ENCODE measurements around the gene NSUN7. TPM values are rescaled to one million over a fixed set of nuclear protein-coding genes. Genes with fewer than 3 reads are reported as not detected.

Gene NSUN7
- total RNA-seq, 1 donor = 0.73 TPM

DNA sequence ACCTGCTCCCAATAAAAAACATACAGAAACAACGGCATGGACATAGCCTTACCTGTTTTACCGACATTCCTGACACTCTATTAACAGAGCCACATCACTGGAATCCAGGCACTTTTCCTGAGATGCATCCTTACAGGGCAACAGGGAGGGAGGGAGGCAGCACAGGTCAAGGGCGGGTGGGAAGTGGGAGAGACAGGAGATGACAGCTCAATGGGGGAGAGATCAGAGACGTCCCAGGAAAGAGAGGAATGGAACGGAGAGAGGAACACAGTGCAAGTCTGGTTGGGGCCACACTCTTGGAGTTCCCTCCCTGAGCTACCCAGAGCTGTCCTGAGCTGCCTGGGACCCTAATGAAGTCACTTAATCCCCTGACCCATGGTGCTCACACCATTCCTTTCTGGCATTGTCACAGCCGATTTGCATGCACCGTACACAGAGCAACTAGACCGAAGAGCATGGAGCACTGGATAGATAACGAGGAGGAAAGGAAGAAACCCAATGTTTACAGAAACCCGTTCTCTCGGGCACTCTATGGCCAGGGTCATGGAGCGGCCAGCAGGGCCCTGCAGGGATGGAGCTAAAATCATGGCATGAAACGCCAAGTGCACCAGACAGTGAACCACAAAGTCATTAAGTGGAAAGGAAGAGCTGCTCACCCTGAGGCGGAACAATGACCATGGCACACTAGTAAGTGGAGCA lies 93.1 kb downstream of the NSUN7 start:
- no peaks in the 10 kb centered on the region for H3K9me3 ChIP-seq (ENCODE audit: low read depth, low read length)
- no peaks in the 10 kb centered on the region for H3K27me3 ChIP-seq (ENCODE audit: insufficient read depth, low read length)
- no peak overlapping the region for H3K4me3 ChIP-seq (ENCODE audit: low read length)
- H3K4me1 ChIP-seq (ENCODE audit: insufficient read depth, low read length) = peaks cover 14% of the 10 kb centered on the region

DNA sequence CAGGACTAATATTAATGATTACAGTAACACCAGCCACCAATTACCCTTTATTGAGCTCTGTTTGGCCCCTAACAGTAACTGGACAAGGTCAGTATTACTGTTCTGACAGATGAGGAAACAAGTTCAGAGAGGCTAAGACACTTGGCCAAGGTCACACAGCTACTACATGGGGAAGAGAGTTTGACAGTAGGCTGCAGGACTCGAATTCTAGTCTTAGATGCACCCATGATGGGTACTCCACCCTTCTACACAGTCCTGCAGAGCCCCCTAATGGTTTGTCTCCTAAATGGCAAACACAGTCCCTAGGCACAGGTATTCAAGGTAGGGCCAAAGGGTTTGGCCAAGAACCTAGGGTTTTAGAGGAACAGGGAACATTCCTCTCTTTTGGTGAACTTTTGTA lies 93.9 kb downstream of the NSUN7 start:
- Histone ChIP-seq H3K27me3 (ENCODE audit: insufficient read depth, low read length) (no peaks in the 10 kb centered on the region), H3K9me3 (ENCODE audit: low read depth, low read length) (no peaks in the 10 kb centered on the region), H3K4me1 (ENCODE audit: insufficient read depth, low read length) (peaks cover 14% of the 10 kb centered on the region), H3K4me3 (ENCODE audit: low read length) (no peak overlapping the region)

DNA sequence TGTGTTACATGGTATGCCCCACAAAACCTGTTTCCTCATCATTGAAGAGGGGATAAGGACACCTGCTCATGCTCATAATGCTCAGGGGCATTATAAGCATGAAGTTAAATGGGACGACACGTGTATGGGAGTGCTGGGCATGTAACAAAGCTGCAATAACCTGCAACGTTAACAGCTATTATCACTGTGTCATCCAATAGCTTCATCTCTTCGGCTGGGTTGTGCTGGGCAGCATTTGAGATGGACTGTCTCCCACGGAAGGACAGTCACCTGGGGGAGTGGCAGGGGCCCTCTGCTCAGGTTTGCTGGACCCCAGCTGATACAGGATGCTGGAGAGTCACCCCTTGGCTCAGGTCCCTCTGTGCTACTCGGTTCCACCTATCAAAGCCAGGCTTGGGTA lies 94.5 kb downstream of the NSUN7 start:
- peaks cover 14% of the 10 kb centered on the region for H3K4me1 ChIP-seq (ENCODE audit: insufficient read depth, low read length)
- no peaks in the 10 kb centered on the region for H3K27me3 ChIP-seq (ENCODE audit: insufficient read depth, low read length)
- H3K9me3 ChIP-seq (ENCODE audit: low read depth, low read length) = no peaks in the 10 kb centered on the region
- no peak overlapping the region for H3K4me3 ChIP-seq (ENCODE audit: low read length)

DNA sequence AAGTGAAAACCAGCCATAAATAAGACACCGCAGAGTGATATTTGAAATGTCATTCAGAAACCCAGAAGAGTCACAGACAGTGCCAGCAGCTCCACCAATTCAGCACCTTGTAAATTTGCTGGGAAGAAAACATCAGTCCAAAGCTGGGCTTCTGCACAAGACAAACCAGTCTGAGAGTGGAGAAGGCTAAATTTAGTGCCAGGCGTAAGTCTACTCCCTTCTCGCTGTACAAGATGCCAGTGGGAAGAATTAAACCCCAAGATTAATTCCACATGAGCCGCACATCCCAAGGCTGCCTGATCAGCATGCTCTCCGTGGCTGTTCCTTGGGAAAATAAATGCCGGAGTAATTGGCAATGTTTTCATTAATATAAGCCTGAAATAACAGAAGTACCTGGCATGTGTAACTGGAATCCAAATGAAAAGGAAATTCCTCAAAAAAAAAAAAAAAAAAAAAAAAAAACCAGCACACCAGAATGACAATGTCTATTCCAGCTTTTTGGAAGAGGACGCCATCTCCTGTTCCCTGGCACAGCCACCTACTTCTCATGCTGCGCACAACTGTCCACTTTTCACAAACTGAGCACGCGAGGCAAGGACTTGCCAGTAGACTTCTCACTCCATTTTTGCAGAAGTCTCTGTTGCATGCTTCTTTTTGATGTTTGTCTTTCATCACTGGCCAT lies 95.5 kb downstream of the NSUN7 start:
- H3K27me3 ChIP-seq (ENCODE audit: insufficient read depth, low read length) = no peaks in the 10 kb centered on the region
- peaks cover 10% of the 10 kb centered on the region for H3K4me1 ChIP-seq (ENCODE audit: insufficient read depth, low read length)
- no peaks in the 10 kb centered on the region for H3K9me3 ChIP-seq (ENCODE audit: low read depth, low read length)
- no peak overlapping the region for H3K4me3 ChIP-seq (ENCODE audit: low read length)

- Histone ChIP-seq H3K4me1 (ENCODE audit: insufficient read depth, low read length) (no peaks in the 10 kb centered on the region), H3K9me3 (ENCODE audit: low read depth, low read length) (no peaks in the 10 kb centered on the region), H3K4me3 (ENCODE audit: low read length) (no peak overlapping the region), H3K27me3 (ENCODE audit: insufficient read depth, low read length) (no peaks in the 10 kb centered on the region)
Observed at GRCh38 chr4:40846532-40846931, 96.8 kb downstream of the NSUN7 start.

- Histone ChIP-seq H3K9me3 (ENCODE audit: low read depth, low read length) (no peaks in the 10 kb centered on the region), H3K27me3 (ENCODE audit: insufficient read depth, low read length) (no peaks in the 10 kb centered on the region), H3K4me3 (ENCODE audit: low read length) (no peak overlapping the region), H3K4me1 (ENCODE audit: insufficient read depth, low read length) (no peaks in the 10 kb centered on the region)
Observed at GRCh38 chr4:40848251-40848650, 98.5 kb downstream of the NSUN7 start.

DNA sequence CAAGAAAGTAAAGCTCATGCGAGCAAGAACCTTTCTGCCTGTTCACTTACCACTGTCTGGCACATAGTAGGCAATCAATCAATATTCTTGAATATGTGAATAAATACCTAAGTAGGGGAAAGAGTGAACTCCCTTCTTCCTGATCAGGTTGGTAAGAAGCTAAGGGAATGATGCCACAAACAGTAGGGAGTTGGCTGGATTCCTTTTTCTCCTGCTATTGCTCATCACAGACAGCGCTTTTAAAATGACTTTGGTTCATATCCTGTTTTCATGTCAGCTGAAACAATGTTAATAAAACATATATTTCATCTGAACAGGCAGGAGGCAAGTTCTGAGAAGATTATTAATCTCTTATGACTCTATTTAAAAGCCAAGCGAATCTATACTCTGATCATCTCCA lies 99.2 kb downstream of the NSUN7 start:
- H3K4me3 ChIP-seq (ENCODE audit: low read length) = no peak overlapping the region
- H3K4me1 ChIP-seq (ENCODE audit: insufficient read depth, low read length) = no peaks in the 10 kb centered on the region

GRCh38 chr4:40850496-40850895 lies 100.7 kb downstream of the NSUN7 start:
- Histone ChIP-seq H3K4me1 (ENCODE audit: insufficient read depth, low read length) (peaks cover 6% of the 10 kb centered on the region), H3K27me3 (ENCODE audit: insufficient read depth, low read length) (no peaks in the 10 kb centered on the region), H3K4me3 (ENCODE audit: low read length) (no peak overlapping the region), H3K9me3 (ENCODE audit: low read depth, low read length) (no peaks in the 10 kb centered on the region)

More for the DNA sequence above, 99.2 kb downstream of the NSUN7 start:
- no peaks in the 10 kb centered on the region for H3K27me3 ChIP-seq (ENCODE audit: insufficient read depth, low read length)
- no peaks in the 10 kb centered on the region for H3K9me3 ChIP-seq (ENCODE audit: low read depth, low read length)

- H3K4me3 ChIP-seq (ENCODE audit: low read length) = peak overlapping the region; percentile 23
Observed at GRCh38 chr4:40856277-40856839, 106.6 kb downstream of the NSUN7 start.

GRCh38 chr4:40856840-40857362 lies 107.1 kb downstream of the NSUN7 start:
- peaks cover 8% of the 10 kb centered on the region for H3K27me3 ChIP-seq (ENCODE audit: insufficient read depth, low read length)
- peaks cover 30% of the 10 kb centered on the region for H3K4me1 ChIP-seq (ENCODE audit: insufficient read depth, low read length)
- no peaks in the 10 kb centered on the region for H3K9me3 ChIP-seq (ENCODE audit: low read depth, low read length)
- H3K4me3 ChIP-seq (ENCODE audit: low read length) = peak overlapping the region; percentile 23

More at GRCh38 chr4:40856277-40856839, 106.6 kb downstream of the NSUN7 start:
- Histone ChIP-seq H3K27me3 (ENCODE audit: insufficient read depth, low read length) (peaks cover 8% of the 10 kb centered on the region), H3K4me1 (ENCODE audit: insufficient read depth, low read length) (peaks cover 30% of the 10 kb centered on the region), H3K9me3 (ENCODE audit: low read depth, low read length) (no peaks in the 10 kb centered on the region)

DNA sequence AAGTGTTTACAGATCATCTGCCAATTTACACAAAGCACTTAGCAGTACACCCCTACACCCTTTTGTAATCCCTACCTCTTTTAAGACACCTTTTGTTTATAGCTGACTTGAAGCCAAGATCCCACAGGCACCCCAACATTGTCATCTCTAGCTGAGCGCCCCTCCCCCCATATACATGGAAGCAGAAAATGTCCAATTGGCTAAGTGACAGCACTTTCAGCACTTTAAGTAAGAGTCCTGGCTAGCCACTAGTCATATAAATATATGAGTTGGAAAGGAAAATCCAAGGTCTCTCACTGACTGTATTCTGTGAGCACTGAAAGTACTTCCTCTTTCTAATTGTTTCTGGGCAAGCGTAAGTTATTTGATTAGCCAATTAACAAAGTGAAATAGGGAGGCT lies 108.2 kb downstream of the NSUN7 start:
- peaks cover 8% of the 10 kb centered on the region for H3K27me3 ChIP-seq (ENCODE audit: insufficient read depth, low read length)
- no peaks in the 10 kb centered on the region for H3K9me3 ChIP-seq (ENCODE audit: low read depth, low read length)
- H3K4me1 ChIP-seq (ENCODE audit: insufficient read depth, low read length) = peaks cover 30% of the 10 kb centered on the region
- H3K4me3 ChIP-seq (ENCODE audit: low read length) = no peak overlapping the region

DNA sequence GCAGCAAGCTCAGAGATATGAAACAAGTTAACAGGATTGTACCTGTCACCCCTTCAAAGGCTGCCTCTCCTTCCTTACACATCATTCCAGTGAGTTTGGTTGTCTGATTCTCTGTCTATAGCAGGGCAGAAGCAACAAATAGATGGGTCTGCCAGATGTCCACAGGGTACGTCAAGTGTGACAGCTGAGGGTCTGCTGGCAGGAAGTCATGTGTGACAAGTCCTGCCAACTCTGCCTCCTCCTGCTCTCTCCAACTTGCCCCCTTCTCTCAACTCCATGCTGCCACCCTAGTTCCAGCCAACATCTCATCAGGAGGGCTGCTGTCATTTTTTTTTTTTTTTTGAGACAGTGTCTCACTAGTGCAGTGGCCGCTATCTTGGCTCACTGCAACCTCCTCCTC lies 109.2 kb downstream of the NSUN7 start:
- no peak overlapping the region for H3K4me3 ChIP-seq (ENCODE audit: low read length)

More for the DNA sequence above, 109.2 kb downstream of the NSUN7 start:
- Histone ChIP-seq H3K4me1 (ENCODE audit: insufficient read depth, low read length) (peaks cover 30% of the 10 kb centered on the region), H3K9me3 (ENCODE audit: low read depth, low read length) (no peaks in the 10 kb centered on the region), H3K27me3 (ENCODE audit: insufficient read depth, low read length) (peaks cover 8% of the 10 kb centered on the region)

Other genes with a start within 250 kb of the NSUN7 start
- gene RBM47, start 120.1 kb upstream of the NSUN7 start, total RNA-seq = 59.3 TPM

Data from mononuclear cell (primary cell).